Measurements from ENCODE around the gene GRAMD4. TPM values are rescaled to one million over a fixed set of nuclear protein-coding genes. Genes with fewer than 3 reads are reported as not detected.

Gene GRAMD4
- total RNA-seq, 2 experiments from 2014 or later = 46.9 to 52.4 TPM

DNA sequence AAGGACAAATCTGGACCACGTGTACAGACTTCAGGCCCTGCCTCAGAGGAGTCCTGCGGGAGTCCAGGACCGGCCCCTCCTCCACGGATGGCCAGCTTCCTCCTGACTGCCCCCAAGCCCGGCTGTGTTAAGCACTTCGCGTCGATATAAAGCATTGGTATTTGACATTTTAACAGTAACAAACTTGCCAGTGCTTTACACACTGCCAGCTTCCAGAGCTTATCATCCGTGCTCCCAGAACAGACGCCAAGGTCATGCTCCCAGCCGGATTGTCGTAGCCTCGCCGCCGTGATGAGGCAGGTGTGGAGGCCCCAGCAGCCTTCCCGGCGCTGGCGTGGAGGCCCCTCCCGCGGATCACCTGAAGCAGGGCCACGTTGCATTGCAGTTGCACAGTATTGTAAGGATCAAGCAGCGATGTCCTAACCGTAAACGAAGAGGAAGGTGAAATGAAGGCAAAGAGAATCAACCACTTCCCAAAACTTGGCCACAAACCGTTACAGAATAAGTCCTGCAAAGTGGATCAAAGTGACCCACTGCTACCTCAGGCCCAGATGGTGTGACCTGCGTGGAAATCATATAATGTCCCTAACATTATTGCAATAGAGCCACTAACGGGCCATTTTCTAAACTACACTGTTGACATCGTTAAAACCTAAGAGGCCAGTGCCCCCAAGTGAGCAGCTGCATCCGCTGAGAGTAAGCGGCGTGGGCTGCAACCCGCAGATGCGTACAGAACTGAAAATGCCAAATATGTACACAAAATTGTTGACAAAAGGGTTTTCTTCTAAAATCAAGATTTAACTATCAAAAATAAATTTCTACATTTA is 66.2 kb downstream of the GRAMD4 start:
- TF ChIP-seq EZH2phosphoT487 (IDR thresholded peaks at IDR 0.05; ENCODE audit: borderline replicate concordance, low read depth, low read length) = no peak
- TF ChIP-seq, protein P1, sequence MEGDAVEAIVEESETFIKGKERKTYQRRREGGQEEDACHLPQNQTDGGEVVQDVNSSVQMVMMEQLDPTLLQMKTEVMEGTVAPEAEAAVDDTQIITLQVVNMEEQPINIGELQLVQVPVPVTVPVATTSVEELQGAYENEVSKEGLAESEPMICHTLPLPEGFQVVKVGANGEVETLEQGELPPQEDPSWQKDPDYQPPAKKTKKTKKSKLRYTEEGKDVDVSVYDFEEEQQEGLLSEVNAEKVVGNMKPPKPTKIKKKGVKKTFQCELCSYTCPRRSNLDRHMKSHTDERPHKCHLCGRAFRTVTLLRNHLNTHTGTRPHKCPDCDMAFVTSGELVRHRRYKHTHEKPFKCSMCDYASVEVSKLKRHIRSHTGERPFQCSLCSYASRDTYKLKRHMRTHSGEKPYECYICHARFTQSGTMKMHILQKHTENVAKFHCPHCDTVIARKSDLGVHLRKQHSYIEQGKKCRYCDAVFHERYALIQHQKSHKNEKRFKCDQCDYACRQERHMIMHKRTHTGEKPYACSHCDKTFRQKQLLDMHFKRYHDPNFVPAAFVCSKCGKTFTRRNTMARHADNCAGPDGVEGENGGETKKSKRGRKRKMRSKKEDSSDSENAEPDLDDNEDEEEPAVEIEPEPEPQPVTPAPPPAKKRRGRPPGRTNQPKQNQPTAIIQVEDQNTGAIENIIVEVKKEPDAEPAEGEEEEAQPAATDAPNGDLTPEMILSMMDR (conservative IDR thresholded peaks at IDR 0.05; ENCODE audit: low read length) = peak; percentile 36; the same call in 1 of the 2 replicates
- Histone ChIP-seq H3K9me2 (ENCODE audit: insufficient read depth, low read length) (no peaks in the 10 kb centered on the region), H4K20me1 (ENCODE audit: insufficient read depth, low read length) (peaks cover 5% of the 10 kb centered on the region; the same call in 1 of the 2 replicates), H3K4me3 (ENCODE audit: low read depth, low read length, poor library complexity, severe bottlenecking) (no peak overlapping the region), H3K36me3 (ENCODE audit: insufficient read depth, low read length) (peaks cover 20% of the 10 kb centered on the region; the same call in 1 of the 2 replicates), H3K4me1 (ENCODE audit: insufficient read depth, low read length, poor library complexity, severe bottlenecking) (peaks cover 36% of the 10 kb centered on the region), H3K9me3 (ENCODE audit: low read length) (no peaks in the 10 kb centered on the region), H3K79me2 (ENCODE audit: insufficient read depth, low read depth, low read length) (no peaks in the 10 kb centered on the region), H3K4me2 (ENCODE audit: low read length) (no peak overlapping the region), H3K27ac (ENCODE audit: low read depth, low read length, poor library complexity, severe bottlenecking) (no peak overlapping the region), H2AFZ (ENCODE audit: low read length) (no peak overlapping the region)
- intact Hi-C loops (cut with micrococcal nuclease; ENCODE audit: unreplicated experiment) = loop anchor here (10.0 kb wide), 1 partner anchor 108 kb away; no protein-coding TSS in a partner anchor
- BruUV-seq (replicated peaks) = no TSS peak
- no peak for DNase-seq (ENCODE audit: low spot score)
- CTCF ChIA-PET (ENCODE audit: unreplicated experiment) = interaction anchor here (0.7 kb wide), 1 partner anchor 1431 kb away, joined by 3 read pairs; no protein-coding TSS in a partner anchor
- POLR2A ChIA-PET = interaction anchor here (0.6 kb wide), 1 partner anchor 98 kb away, joined by 3 read pairs; no protein-coding TSS in a partner anchor

DNA sequence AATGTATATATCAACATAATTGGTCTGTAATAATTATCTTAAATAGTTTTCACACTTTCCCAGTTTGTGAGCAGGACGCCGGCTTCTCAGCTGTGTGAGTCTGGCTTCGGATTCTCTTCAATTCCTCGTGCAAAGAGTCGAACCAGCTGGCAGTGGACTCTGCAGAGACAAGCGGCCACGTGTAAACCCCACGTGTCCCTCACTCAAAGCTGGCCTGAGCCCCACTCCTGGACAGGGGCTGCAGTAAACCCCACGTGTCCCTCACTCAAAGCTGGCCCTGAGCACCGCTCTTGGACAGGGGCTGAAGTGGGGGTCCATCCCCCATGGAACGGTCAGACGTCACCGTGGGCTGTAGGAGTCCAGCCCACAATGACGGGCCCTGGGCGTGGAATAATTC is 66.9 kb downstream of the GRAMD4 start:
- POLR2A ChIA-PET = no interaction called here
- CTCF ChIA-PET (ENCODE audit: unreplicated experiment) = no interaction called here

More for the DNA sequence above, 66.9 kb downstream of the GRAMD4 start:
- Histone ChIP-seq H3K4me3 (ENCODE audit: low read depth, low read length, poor library complexity, severe bottlenecking) (no peak overlapping the region), H3K36me3 (ENCODE audit: insufficient read depth, low read length) (peaks cover 25% of the 10 kb centered on the region; the same call in 1 of the 2 replicates), H3K9me3 (ENCODE audit: low read length) (no peaks in the 10 kb centered on the region), H4K20me1 (ENCODE audit: insufficient read depth, low read length) (peaks cover 5% of the 10 kb centered on the region; the same call in 1 of the 2 replicates), H3K4me1 (ENCODE audit: insufficient read depth, low read length, poor library complexity, severe bottlenecking) (peaks cover 36% of the 10 kb centered on the region), H3K27ac (ENCODE audit: low read depth, low read length, poor library complexity, severe bottlenecking) (no peak overlapping the region), H3K79me2 (ENCODE audit: insufficient read depth, low read depth, low read length) (no peaks in the 10 kb centered on the region), H3K4me2 (ENCODE audit: low read length) (no peak overlapping the region), H3K9me2 (ENCODE audit: insufficient read depth, low read length) (no peaks in the 10 kb centered on the region), H2AFZ (ENCODE audit: low read length) (no peak overlapping the region)
- DNase-seq (ENCODE audit: low spot score) = no peak
- no TSS peak for BruUV-seq (replicated peaks)
- no peak for TF ChIP-seq EZH2phosphoT487 (IDR thresholded peaks at IDR 0.05; ENCODE audit: borderline replicate concordance, low read depth, low read length)
- TF ChIP-seq, protein P1 (conservative IDR thresholded peaks at IDR 0.05; ENCODE audit: low read length) = no peak
- intact Hi-C loops (cut with micrococcal nuclease; ENCODE audit: unreplicated experiment) = loop anchor here (10.0 kb wide), 1 partner anchor 108 kb away; no protein-coding TSS in a partner anchor
